HG03469 (cell line): Measurements from ENCODE around the gene STING1.
"Not testable (repeated sequence)": the region's sequence is repeated elsewhere in the genome, so short reads cannot be mapped to it uniquely, and the experiment has no call there.

Source experiments
- ATAC-seq: cut with Tn5 transposase; IDR thresholded peaks from one replicate; pipeline ENCODE4 v1.9.1; 2021; ENCODE audit warnings: mild to moderate bottlenecking, moderate library complexity, moderate number of reproducible peaks; ENCODE audit not compliant: unreplicated experiment

Gene STING1

GRCh38 chr5:139482050-139482889 lies at the start of gene STING1:
Gene STING1, minus strand, starts transcription at chr5:139482758. Its CDS starts 1,054 bp downstream, at chr5:139481704.
- ATAC-seq, result no peak

GRCh38 chr5:139531772-139532169 lies 49.2 kb upstream of the STING1 start:
- ATAC-seq, result no peak

GRCh38 chr5:139530079-139530478 lies 47.5 kb upstream of the STING1 start:
- ATAC-seq, result not testable (repeated sequence)

- not testable (repeated sequence) for ATAC-seq
Observed at GRCh38 chr5:139528695-139529094, 46.1 kb upstream of the STING1 start.

- ATAC-seq, result not testable (repeated sequence)
Observed at GRCh38 chr5:139527896-139528467, 45.4 kb upstream of the STING1 start.

- not testable (repeated sequence) for ATAC-seq
Observed at GRCh38 chr5:139527090-139527470, 44.5 kb upstream of the STING1 start.

- ATAC-seq, result not testable (repeated sequence)
Observed at GRCh38 chr5:139526309-139527089, 43.9 kb upstream of the STING1 start.

GRCh38 chr5:139525586-139526308 lies 43.2 kb upstream of the STING1 start:
- ATAC-seq, result not testable (repeated sequence)

GRCh38 chr5:139524940-139525585 lies 42.5 kb upstream of the STING1 start:
- ATAC-seq, result no peak

GRCh38 chr5:139524446-139524845 lies 41.9 kb upstream of the STING1 start:
- ATAC-seq, result no peak

- ATAC-seq, result no peak
Observed at GRCh38 chr5:139523635-139524445, 41.3 kb upstream of the STING1 start.

- ATAC-seq, result peak; percentile 82
Observed at GRCh38 chr5:139517683-139518564, 35.4 kb upstream of the STING1 start.

GRCh38 chr5:139514486-139514856 lies 31.9 kb upstream of the STING1 start:
- no peak for ATAC-seq

- no peak for ATAC-seq
Observed at GRCh38 chr5:139513852-139514485, 31.4 kb upstream of the STING1 start.

GRCh38 chr5:139513434-139513833 lies 30.9 kb upstream of the STING1 start:
- not testable (repeated sequence) for ATAC-seq

- no peak for ATAC-seq
Observed at GRCh38 chr5:139512786-139513390, 30.3 kb upstream of the STING1 start.

- not testable (repeated sequence) for ATAC-seq
Observed at GRCh38 chr5:139504722-139505121, 22.2 kb upstream of the STING1 start.

- not testable (repeated sequence) for ATAC-seq
Observed at GRCh38 chr5:139503879-139504278, 21.3 kb upstream of the STING1 start.
